HS-27A (cell line): ENCODE data around the gene FNDC10.
"Not testable (repeated sequence)": the region's sequence is repeated elsewhere in the genome, so short reads cannot be mapped to it uniquely, and the experiment has no call there.

Source experiments
- DNase-seq: peaks from one replicate; pipeline ENCODE4 v3.0.0-alpha.2; 2012; ENCODE audit warnings: low read depth, missing footprints

FNDC10 gene

GRCh38 chr1:1567152-1567875, 32.6 kb downstream of the FNDC10 start:
- no peak for DNase-seq

GRCh38 chr1:1565340-1565739, 34.6 kb downstream of the FNDC10 start:
- no peak for DNase-seq

GRCh38 chr1:1564268-1564667, 35.7 kb downstream of the FNDC10 start:
- no peak for DNase-seq

GRCh38 chr1:1563688-1564087, 36.2 kb downstream of the FNDC10 start:
- no peak for DNase-seq

GRCh38 chr1:1562556-1563195, 37.3 kb downstream of the FNDC10 start:
- no peak for DNase-seq

GRCh38 chr1:1561801-1562470, 38.0 kb downstream of the FNDC10 start:
- DNase-seq = no peak

- no peak for DNase-seq
Observed at GRCh38 chr1:1560178-1560577, 39.8 kb downstream of the FNDC10 start.

GRCh38 chr1:1559066-1559465, 40.9 kb downstream of the FNDC10 start:
- DNase-seq = no peak

GRCh38 chr1:1558591-1558990, 41.3 kb downstream of the FNDC10 start:
- no peak for DNase-seq

- DNase-seq = not testable (repeated sequence)
Observed at GRCh38 chr1:1557688-1558087, 42.2 kb downstream of the FNDC10 start.

GRCh38 chr1:1556961-1557360, 43.0 kb downstream of the FNDC10 start:
- DNase-seq = not testable (repeated sequence)

GRCh38 chr1:1556505-1556904, 43.4 kb downstream of the FNDC10 start:
- DNase-seq = no peak

GRCh38 chr1:1554926-1555915, 44.7 kb downstream of the FNDC10 start:
- DNase-seq = no peak

- no peak for DNase-seq
Observed at GRCh38 chr1:1554550-1554925, 45.4 kb downstream of the FNDC10 start.

- no peak for DNase-seq
Observed at GRCh38 chr1:1553821-1554494, 46.0 kb downstream of the FNDC10 start.

- no peak for DNase-seq
Observed at GRCh38 chr1:1552263-1552639, 47.7 kb downstream of the FNDC10 start.

- DNase-seq = no peak
Observed at GRCh38 chr1:1551524-1552262, 48.2 kb downstream of the FNDC10 start.

GRCh38 chr1:1550591-1551432, 49.1 kb downstream of the FNDC10 start:
- no peak for DNase-seq

- DNase-seq = no peak
Observed at GRCh38 chr1:1550087-1550486, 49.8 kb downstream of the FNDC10 start.

- DNase-seq = no peak
Observed at GRCh38 chr1:1548591-1548990, 51.3 kb downstream of the FNDC10 start.
